GM19324 (cell line): ENCODE data around the gene RSAD2.

ENCODE experiments used
- ATAC-seq: cut with Tn5 transposase; IDR thresholded peaks from one replicate; pipeline ENCODE4 v1.9.1; 2021; ENCODE audit warnings: mild to moderate bottlenecking, moderate library complexity; ENCODE audit not compliant: unreplicated experiment, low FRiP score

Gene RSAD2

GRCh38 chr2:6863792-6864191, 13.8 kb upstream of the RSAD2 start:
- no peak for ATAC-seq

- ATAC-seq = no peak
Observed at GRCh38 chr2:6864231-6864754, 13.3 kb upstream of the RSAD2 start.

- peak; percentile 32 for ATAC-seq
Observed at GRCh38 chr2:6864923-6865345, 12.6 kb upstream of the RSAD2 start.

- ATAC-seq = peak; percentile 85
Observed at GRCh38 chr2:6865346-6866274, 12.0 kb upstream of the RSAD2 start, which contains the start of gene CMPK2. TSS of gene CMPK2 (minus strand) at chr2:6865907. CDS start at chr2:6865696, 211 bp downstream.

- peak; percentile 28 for ATAC-seq
Observed at GRCh38 chr2:6866275-6866671, 11.3 kb upstream of the RSAD2 start.

- no peak for ATAC-seq
Observed at GRCh38 chr2:6866982-6867381, 10.6 kb upstream of the RSAD2 start.

GRCh38 chr2:6872394-6872793, 5.2 kb upstream of the RSAD2 start:
- no peak for ATAC-seq

- ATAC-seq = no peak
Observed at GRCh38 chr2:6874032-6874431, 3.5 kb upstream of the RSAD2 start.

- ATAC-seq = no peak
Observed at GRCh38 chr2:6876309-6876708, 1.3 kb upstream of the RSAD2 start.

GRCh38 chr2:6878549-6878948, 972 bp downstream of the RSAD2 start:
- no peak for ATAC-seq

GRCh38 chr2:6879011-6879410, 1.4 kb downstream of the RSAD2 start:
- no peak for ATAC-seq

GRCh38 chr2:6880200-6880733, 2.7 kb downstream of the RSAD2 start:
- ATAC-seq = no peak

- no peak for ATAC-seq
Observed at GRCh38 chr2:6881046-6881445, 3.5 kb downstream of the RSAD2 start.

GRCh38 chr2:6881516-6881915, 3.9 kb downstream of the RSAD2 start:
- ATAC-seq = no peak

GRCh38 chr2:6883448-6884122, 6.0 kb downstream of the RSAD2 start:
- no peak for ATAC-seq

GRCh38 chr2:6885551-6885950, 8.0 kb downstream of the RSAD2 start:
- no peak for ATAC-seq

- no peak for ATAC-seq
Observed at GRCh38 chr2:6885968-6886367, 8.4 kb downstream of the RSAD2 start.

GRCh38 chr2:6887751-6888192, 10.2 kb downstream of the RSAD2 start:
- ATAC-seq = no peak

- ATAC-seq = no peak
Observed at GRCh38 chr2:6888724-6889123, 11.1 kb downstream of the RSAD2 start.

GRCh38 chr2:6893876-6894482, 16.4 kb downstream of the RSAD2 start:
- no peak for ATAC-seq
